Stimulated activated CD8-positive, alpha-beta memory T cell treated with anti-CD3 and anti-CD28 coated beads, Interleukin-4, amount 100 ng/mL, for 4 hours (primary cell): Measurements from ENCODE around the gene SS18L1.
"Not testable (repeated sequence)": the region's sequence is repeated elsewhere in the genome, so short reads cannot be mapped to it uniquely, and the experiment has no call there.

Experiments used
- DNase-seq, 2 donors: peaks; one replicate each; pipeline ENCODE4 v3.0.0-alpha.2; 2020; ENCODE audit warnings: low read depth in 2 of 2, low spot score in 1 of 2

The SS18L1 gene

GRCh38 chr20:62136283-62137091 lies 7.1 kb upstream of the SS18L1 start:
- DNase-seq: no peak

GRCh38 chr20:62137092-62137384 lies 6.5 kb upstream of the SS18L1 start:
- DNase-seq: no peak

- DNase-seq: no peak
These were observed 5.9 kb upstream of the SS18L1 start for GRCh38 chr20:62137478-62138203.

GRCh38 chr20:62138204-62138543 lies 5.4 kb upstream of the SS18L1 start:
- no peak for DNase-seq

- no peak for DNase-seq
These were observed 4.7 kb upstream of the SS18L1 start for GRCh38 chr20:62138912-62139311.

GRCh38 chr20:62139636-62140035 lies 3.9 kb upstream of the SS18L1 start:
- no peak for DNase-seq

GRCh38 chr20:62141043-62141396 lies 2.5 kb upstream of the SS18L1 start:
- no peak for DNase-seq

- no peak for DNase-seq
These were observed 1.9 kb upstream of the SS18L1 start for GRCh38 chr20:62141397-62142251.

GRCh38 chr20:62142252-62143080 lies 1.1 kb upstream of the SS18L1 start:
- no peak for DNase-seq

- DNase-seq: no peak
These were observed 622 bp downstream of the SS18L1 start for GRCh38 chr20:62143957-62144825.

- DNase-seq: no peak
These were observed 2.1 kb downstream of the SS18L1 start for GRCh38 chr20:62145688-62146018.

GRCh38 chr20:62146019-62146755 lies 2.6 kb downstream of the SS18L1 start:
- no peak for DNase-seq

- DNase-seq: no peak
These were observed 3.6 kb downstream of the SS18L1 start for GRCh38 chr20:62147125-62147524.

GRCh38 chr20:62147528-62147927 lies 4.0 kb downstream of the SS18L1 start:
- no peak for DNase-seq

GRCh38 chr20:62148383-62148782 lies 4.8 kb downstream of the SS18L1 start:
- not testable (repeated sequence) for DNase-seq

- no peak for DNase-seq
These were observed 5.3 kb downstream of the SS18L1 start for GRCh38 chr20:62148908-62149314.

GRCh38 chr20:62149532-62150309 lies 6.2 kb downstream of the SS18L1 start:
- no peak for DNase-seq

GRCh38 chr20:62150310-62150575 lies 6.7 kb downstream of the SS18L1 start:
- no peak for DNase-seq

GRCh38 chr20:62151225-62151624 lies 7.7 kb downstream of the SS18L1 start:
- DNase-seq: no peak
